Hypothalamus (tissue), 51 donors: Measurements from ENCODE around the gene DHRSX.
"Not testable (repeated sequence)": the region's sequence is repeated elsewhere in the genome, so short reads cannot be mapped to it uniquely, and the experiment has no call there.

ENCODE experiments used
- DNase-seq, 51 donors: peaks; one replicate each; lab custom pipeline; 2025; lab: John Stamatoyannopoulos, UW

The DHRSX gene

GRCh38 chrX:2478546-2479419 lies 22.0 kb downstream of the DHRSX start:
- no peak for DNase-seq

GRCh38 chrX:2477313-2477712 lies 23.5 kb downstream of the DHRSX start:
- DNase-seq: not testable (repeated sequence)

GRCh38 chrX:2474963-2475726 lies 25.6 kb downstream of the DHRSX start:
- DNase-seq: no peak

- no peak for DNase-seq
Observed at GRCh38 chrX:2474280-2474962, 26.4 kb downstream of the DHRSX start.

- DNase-seq: not testable (repeated sequence)
Observed at GRCh38 chrX:2473064-2473463, 27.7 kb downstream of the DHRSX start.

GRCh38 chrX:2471641-2472040 lies 29.1 kb downstream of the DHRSX start:
- no peak for DNase-seq

- DNase-seq: not testable (repeated sequence)
Observed at GRCh38 chrX:2471126-2471525, 29.6 kb downstream of the DHRSX start.

GRCh38 chrX:2469852-2470251 lies 30.9 kb downstream of the DHRSX start:
- not testable (repeated sequence) for DNase-seq

- DNase-seq: no peak
Observed at GRCh38 chrX:2469196-2469685, 31.5 kb downstream of the DHRSX start.

GRCh38 chrX:2468261-2469195 lies 32.2 kb downstream of the DHRSX start:
- DNase-seq: no peak

- DNase-seq: no peak
Observed at GRCh38 chrX:2466876-2467656, 33.7 kb downstream of the DHRSX start.

- DNase-seq: no peak
Observed at GRCh38 chrX:2464677-2465166, 36.1 kb downstream of the DHRSX start.

GRCh38 chrX:2463973-2464676 lies 36.7 kb downstream of the DHRSX start:
- no peak for DNase-seq

GRCh38 chrX:2463481-2463880 lies 37.3 kb downstream of the DHRSX start:
- DNase-seq: not testable (repeated sequence)

- DNase-seq: no peak
Observed at GRCh38 chrX:2462780-2463179, 38.0 kb downstream of the DHRSX start.

- no peak for DNase-seq
Observed at GRCh38 chrX:2462074-2462473, 38.7 kb downstream of the DHRSX start.

- no peak for DNase-seq
Observed at GRCh38 chrX:2461711-2462016, 39.1 kb downstream of the DHRSX start.
